Endothelial cell of umbilical vein (primary cell): ENCODE results near the gene SMAD6. TPM values are rescaled to one million over a fixed set of nuclear protein-coding genes. Genes with fewer than 3 reads are reported as not detected.

Source experiments
- BruUV-seq: library from RNA; stranded (reverse); fragments of 400-500 nt; replicated peaks from 2 replicates; lab custom pipeline; 2021; lab: Mats Ljungman, UMichigan
- CTCF ChIA-PET: fragments of 300-600, 350-600 bp; sonication (Branson Sonifier 250); formaldehyde crosslinking; loops from one replicate; lab custom pipeline; 2021; ENCODE audit warnings: antibody characterized with exemption, inconsistent platforms; lab: Charles Lee
- POLR2A ChIA-PET: fragments of 300-600, 350-600 bp; sonication (Branson Sonifier 250); formaldehyde crosslinking; loops from one replicate; lab custom pipeline; 2021; ENCODE audit warnings: antibody characterized with exemption, inconsistent platforms; lab: Charles Lee
- DNase-seq: peaks from one replicate; pipeline ENCODE4 v3.0.0-alpha.2; 2011; ENCODE audit warnings: low read depth, low spot score
- FAIRE-seq: peaks from 2 replicates; lab custom pipeline; 2011; peaks lifted over from hg19 to GRCh38; lab: Jason Lieb, UNC
- H2AFZ ChIP-seq: 2 replicates; pipeline ENCODE4 v1.6.0; 2012; ENCODE audit warnings: low read depth, low read length, control low read depth, inconsistent platforms
- H3K27ac ChIP-seq: 2 replicates; pipeline ENCODE4 v1.5.1; 2011; ENCODE audit warnings: low read depth, mild to moderate bottlenecking, control low read depth, low read length, moderate library complexity; ENCODE audit not compliant: insufficient read depth
- H3K27me3 ChIP-seq, 2 experiments: 2 replicates each; pipeline versions ENCODE4 v1.6.0 to v1.6.1; 2011; ENCODE audit warnings: low read length in 2 of 2, mixed read lengths in 1 of 2; ENCODE audit not compliant: control insufficient read depth in 2 of 2, insufficient read depth in 2 of 2
- H3K36me3 ChIP-seq, 2 experiments: 2 replicates in 1 of 2; 3 replicates in 1 of 2; pipeline ENCODE4 v1.5.1; 2011; ENCODE audit warnings: low read length in 2 of 2, mild to moderate bottlenecking in 1 of 2, moderate library complexity in 1 of 2; ENCODE audit not compliant: control insufficient read depth in 2 of 2, insufficient read depth in 2 of 2; ENCODE audit errors: extremely low read depth in 1 of 2
- H3K4me1 ChIP-seq: 3 replicates; pipeline ENCODE4 v1.5.1; 2011; ENCODE audit warnings: mild to moderate bottlenecking, low read length; ENCODE audit not compliant: control insufficient read depth, insufficient read depth; ENCODE audit errors: extremely low read depth
- H3K4me2 ChIP-seq: 2 replicates; pipeline ENCODE4 v1.6.1; 2011; ENCODE audit warnings: low read length, control low read depth, mixed read lengths; ENCODE audit not compliant: insufficient read depth
- H3K4me3 ChIP-seq, 3 experiments: fragments of 200-600 bp in 1 of 3; sonication (generic), shearing (Covaris generic) in 1 of 3; replicated peaks in 1 of 3; 2 replicates each; pipeline ENCODE4 v1.5.1; 2011 to 2016; ENCODE audit warnings: control low read depth in 3 of 3, low read length in 3 of 3, mild to moderate bottlenecking in 2 of 3, inconsistent platforms in 1 of 3, low read depth in 1 of 3, moderate library complexity in 1 of 3; ENCODE audit not compliant: insufficient read depth in 1 of 3
- H3K79me2 ChIP-seq: 2 replicates; pipeline ENCODE4 v1.6.0; 2012; ENCODE audit warnings: low read length, inconsistent platforms; ENCODE audit not compliant: control insufficient read depth, insufficient read depth
- H3K9ac ChIP-seq: replicated peaks from 2 replicates; pipeline ENCODE3; 2011; ENCODE audit warnings: low read length, control low read depth; ENCODE audit not compliant: insufficient read depth; ENCODE audit errors: extremely low read depth
- H3K9me1 ChIP-seq: replicated peaks from 3 replicates; pipeline ENCODE4 v1.6.0; 2011; ENCODE audit warnings: mild to moderate bottlenecking, low read length; ENCODE audit not compliant: control insufficient read depth, insufficient read depth; ENCODE audit errors: extremely low read depth
- H3K9me3 ChIP-seq: replicated peaks from 2 replicates; pipeline ENCODE4 v1.5.1; 2012; ENCODE audit warnings: low read length, inconsistent platforms; ENCODE audit not compliant: control insufficient read depth, insufficient read depth
- H4K20me1 ChIP-seq: replicated peaks from 2 replicates; pipeline ENCODE3; 2011; ENCODE audit warnings: mild to moderate bottlenecking, low read length; ENCODE audit not compliant: control insufficient read depth, insufficient read depth; ENCODE audit errors: extremely low read depth
- EZH2 ChIP-seq: IDR thresholded peaks from 2 replicates; pipeline ENCODE4 v1.6.1; 2012; ENCODE audit warnings: borderline replicate concordance, low read depth, mild to moderate bottlenecking, moderate library complexity, low read length, inconsistent platforms; ENCODE audit not compliant: severe bottlenecking
- FOS ChIP-seq: IDR thresholded peaks from 2 replicates; pipeline ENCODE4 v1.6.1; 2011; ENCODE audit warnings: mild to moderate bottlenecking, low read length, moderate library complexity, borderline replicate concordance; ENCODE audit not compliant: insufficient read depth
- GATA2 ChIP-seq: IDR thresholded peaks from 2 replicates; pipeline ENCODE4 v1.7.0; 2011; ENCODE audit warnings: low read depth, mild to moderate bottlenecking, moderate library complexity, mixed read lengths, low read length; ENCODE audit not compliant: insufficient read length, insufficient read depth
- JUN ChIP-seq: IDR thresholded peaks from 2 replicates; pipeline ENCODE4 v1.6.1; 2011; ENCODE audit warnings: borderline replicate concordance, low read depth; ENCODE audit not compliant: insufficient read length, insufficient read depth
- MAX ChIP-seq: IDR thresholded peaks from 2 replicates; pipeline ENCODE4 v1.6.1; 2011; ENCODE audit not compliant: insufficient read depth, insufficient read length
- MYC ChIP-seq: IDR thresholded peaks from one replicate; pipeline ENCODE4 v1.6.1; 2011; ENCODE audit warnings: mild to moderate bottlenecking, low read depth, low read length
- POLR2A ChIP-seq: IDR thresholded peaks from 2 replicates; pipeline ENCODE4 v1.6.1; 2012; ENCODE audit warnings: low read depth, mild to moderate bottlenecking, control low read depth, low read length
- POLR2AphosphoS5 ChIP-seq: IDR thresholded peaks from 2 replicates; pipeline ENCODE4 v1.6.1; 2012; ENCODE audit warnings: low read depth, mild to moderate bottlenecking, control low read depth, low read length, moderate library complexity; ENCODE audit not compliant: insufficient read depth
- dilution Hi-C: fragments of 300-500 bp; cut with MboI; formaldehyde crosslinking; loops from one replicate; pipeline ENCODE4 v1.15.0; 2019; ENCODE audit warnings: low sequenced_read_pairs; ENCODE audit not compliant: extremely low pct_ligation_motif_present
- intact Hi-C: fragments of 100-400 bp; cut with micrococcal nuclease; formaldehyde crosslinking; loops from one replicate; pipeline ENCODE4 v1.10.0; 2022
- polyA plus RNA-seq, 4 experiments: library from polyadenylated mRNA; depleted of rRNA in 3 of 4; stranded (reverse) in 3 of 4; unstranded in 1 of 4; fragments of >200 nt; gene quantifications; 2 replicates each; pipeline versions ENCODE4 v1.2.1 to v1.2.3, GENCODE V29; 2011 to 2012; ENCODE audit warnings: missing spikeins in 1 of 4
- total RNA-seq: library from RNA; stranded (reverse); gene quantifications from 2 replicates; pipeline ENCODE4 v1.2.3, GENCODE V29; 2021
- TF ChIP-seq, protein P1 (sequence below), 2 donors: IDR thresholded peaks; 1 replicate in 1 of 2; 2 replicates in 1 of 2; pipeline ENCODE4 v1.5.1; 2011; ENCODE audit warnings: low read length in 2 of 2, mild to moderate bottlenecking in 2 of 2, moderate library complexity in 2 of 2, control low read depth in 1 of 2, inconsistent platforms in 1 of 2, low read depth in 1 of 2; ENCODE audit not compliant: insufficient read depth in 1 of 2; ENCODE audit errors: extremely low read depth in 1 of 2

SMAD6 gene
- total and polyA plus RNA-seq, 2 donors (not counting 3 experiments of a cell fraction or from before 2014, with no cell fraction given) = 7.3 to 12.5 TPM

- intact Hi-C loops = no loop called here
- H3K4me3 ChIP-seq = no peak overlapping the region
- no peaks in the 10 kb centered on the region for H3K79me2 ChIP-seq
- CTCF ChIA-PET = interaction anchor here (1.5 kb wide), 1 partner anchor 31 kb away, joined by 6 read pairs; no protein-coding TSS in a partner anchor
- no peak for FAIRE-seq
- dilution Hi-C loops = no loop called here
- H4K20me1 ChIP-seq = no peaks in the 10 kb centered on the region
- no peaks in the 10 kb centered on the region for H3K4me1 ChIP-seq
- H3K9me1 ChIP-seq = no peaks in the 10 kb centered on the region
- no peak for DNase-seq
- POLR2A ChIA-PET = interaction anchor here (0.6 kb wide), 1 partner anchor 202 kb away, joined by 3 read pairs; no protein-coding TSS in a partner anchor
- no peak overlapping the region for H3K4me2 ChIP-seq
- no peak for TF ChIP-seq EZH2
- no peaks in the 10 kb centered on the region for H3K36me3 ChIP-seq
- H2AFZ ChIP-seq = no peak overlapping the region
- no peaks in the 10 kb centered on the region for H3K9me3 ChIP-seq
- no peaks in the 10 kb centered on the region for H3K27me3 ChIP-seq
- BruUV-seq = no TSS peak
- H3K27ac ChIP-seq = no peak overlapping the region
- no peak overlapping the region for H3K9ac ChIP-seq
Measured at GRCh38 chr15:66820481-66821176, 118.6 kb downstream of the SMAD6 start.

GRCh38 chr15:66821307-66821706 lies 119.3 kb downstream of the SMAD6 start:
- Histone ChIP-seq H3K9ac (no peak overlapping the region), H2AFZ (no peak overlapping the region), H3K27ac (no peak overlapping the region), H3K4me3 (no peak overlapping the region), H3K36me3 (no peaks in the 10 kb centered on the region), H3K9me1 (no peaks in the 10 kb centered on the region), H3K4me1 (no peaks in the 10 kb centered on the region), H3K79me2 (no peaks in the 10 kb centered on the region), H3K27me3 (no peaks in the 10 kb centered on the region), H4K20me1 (no peaks in the 10 kb centered on the region), H3K4me2 (no peak overlapping the region), H3K9me3 (no peaks in the 10 kb centered on the region)
- intact Hi-C loops (no loop called here), dilution Hi-C loops (no loop called here)
- CTCF ChIA-PET = interaction anchor here (1.5 kb wide), 1 partner anchor 30 kb away, joined by 6 read pairs; no protein-coding TSS in a partner anchor
- POLR2A ChIA-PET = interaction anchor here (0.6 kb wide), 1 partner anchor 202 kb away, joined by 3 read pairs; no protein-coding TSS in a partner anchor
- no peak for TF ChIP-seq JUN
- no peak for TF ChIP-seq MAX
- no peak for TF ChIP-seq FOS
- TF ChIP-seq MYC = no peak
- no peak for TF ChIP-seq EZH2
- TF ChIP-seq, protein P1, sequence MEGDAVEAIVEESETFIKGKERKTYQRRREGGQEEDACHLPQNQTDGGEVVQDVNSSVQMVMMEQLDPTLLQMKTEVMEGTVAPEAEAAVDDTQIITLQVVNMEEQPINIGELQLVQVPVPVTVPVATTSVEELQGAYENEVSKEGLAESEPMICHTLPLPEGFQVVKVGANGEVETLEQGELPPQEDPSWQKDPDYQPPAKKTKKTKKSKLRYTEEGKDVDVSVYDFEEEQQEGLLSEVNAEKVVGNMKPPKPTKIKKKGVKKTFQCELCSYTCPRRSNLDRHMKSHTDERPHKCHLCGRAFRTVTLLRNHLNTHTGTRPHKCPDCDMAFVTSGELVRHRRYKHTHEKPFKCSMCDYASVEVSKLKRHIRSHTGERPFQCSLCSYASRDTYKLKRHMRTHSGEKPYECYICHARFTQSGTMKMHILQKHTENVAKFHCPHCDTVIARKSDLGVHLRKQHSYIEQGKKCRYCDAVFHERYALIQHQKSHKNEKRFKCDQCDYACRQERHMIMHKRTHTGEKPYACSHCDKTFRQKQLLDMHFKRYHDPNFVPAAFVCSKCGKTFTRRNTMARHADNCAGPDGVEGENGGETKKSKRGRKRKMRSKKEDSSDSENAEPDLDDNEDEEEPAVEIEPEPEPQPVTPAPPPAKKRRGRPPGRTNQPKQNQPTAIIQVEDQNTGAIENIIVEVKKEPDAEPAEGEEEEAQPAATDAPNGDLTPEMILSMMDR (IDR thresholded peaks at IDR 0.05; ENCODE audit: extremely low read depth in 1 of 2, insufficient read depth in 1 of 2, low read depth in 1 of 2, low read length in 2 of 2) = no peak
- TF ChIP-seq GATA2 = no peak
- no peak for TF ChIP-seq POLR2AphosphoS5
- TF ChIP-seq POLR2A = no peak
- no TSS peak for BruUV-seq
- DNase-seq = no peak
- no peak for FAIRE-seq
